T-helper 1 cell (primary cell): ENCODE results near the gene HCST.
"Not testable (repeated sequence)": the region's sequence is repeated elsewhere in the genome, so short reads cannot be mapped to it uniquely, and the experiment has no call there.

ENCODE experiments used
- DNase-seq, 5 donors: peaks; one replicate each; pipeline ENCODE4 v3.0.0-alpha.2; 2012 to 2020

The HCST gene

DNA sequence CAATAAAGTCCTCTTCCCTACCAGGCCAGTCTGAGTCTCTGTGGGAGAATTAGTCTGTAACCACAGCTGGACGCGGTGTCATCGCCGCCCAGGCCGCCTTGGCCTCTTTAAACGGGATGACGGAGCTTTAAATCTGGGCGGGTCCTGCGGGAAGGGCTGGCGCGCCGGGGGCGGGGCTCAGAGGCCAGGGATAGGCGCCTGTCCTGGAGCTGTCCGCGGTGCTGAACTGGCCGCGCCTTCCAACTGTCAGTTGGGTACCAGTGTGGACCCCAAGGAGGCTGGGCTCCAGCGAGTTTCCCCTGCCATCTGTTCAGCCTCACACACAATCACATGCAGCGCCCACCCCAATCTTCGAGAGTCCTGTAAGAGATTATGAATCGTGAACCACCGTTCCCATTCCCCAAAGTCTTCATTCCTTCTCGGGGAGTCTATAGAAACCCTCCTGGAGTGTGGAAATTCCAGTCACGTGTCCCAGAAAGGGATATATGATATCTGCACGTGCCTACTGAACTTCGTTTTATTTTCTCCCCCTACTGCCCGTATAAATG lies 22.5 kb upstream of the HCST start:
- DNase-seq, result peak; percentile 50 to 75 (median 68)

DNA sequence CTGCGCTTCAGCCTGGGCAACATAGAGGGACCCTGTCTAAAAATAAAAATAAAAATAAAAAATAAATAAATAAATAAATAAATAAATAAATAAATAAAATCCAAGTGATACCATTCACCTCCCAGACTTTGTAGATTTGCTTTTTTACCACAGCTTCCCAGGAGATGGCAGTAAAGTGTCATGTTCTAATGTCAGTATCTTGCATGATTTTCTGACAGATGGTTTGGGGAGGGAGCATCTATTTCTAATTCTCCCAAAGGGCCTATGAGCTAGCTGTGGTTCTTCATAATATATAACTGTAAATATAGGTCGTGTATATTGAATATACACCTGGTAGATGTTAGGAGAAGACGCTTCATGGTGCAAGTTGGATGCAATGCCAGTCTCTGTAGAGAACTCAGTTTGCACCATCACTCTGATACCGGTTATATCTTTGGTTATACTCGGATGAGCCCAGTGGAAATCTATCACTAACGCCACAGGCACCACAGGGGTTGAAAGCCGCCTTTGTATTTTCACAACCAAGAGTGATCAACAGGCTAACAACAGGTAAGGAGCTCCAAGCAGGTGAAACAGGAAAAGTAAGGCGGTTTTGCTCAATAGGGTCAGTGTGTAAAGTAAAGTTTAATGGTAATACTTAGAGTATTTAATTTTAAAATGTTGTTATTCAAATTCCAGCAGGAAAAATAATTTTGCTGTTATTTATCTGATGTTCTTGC lies 20.1 kb upstream of the HCST start:
- peak in 3 of 5 donors; percentile 37 to 65 (median 52) for DNase-seq

- no peak for DNase-seq
These were observed 18.4 kb upstream of the HCST start for GRCh38 chr19:35883882-35884281.

- no peak for DNase-seq
These were observed 17.0 kb upstream of the HCST start for GRCh38 chr19:35885225-35885738.

DNA sequence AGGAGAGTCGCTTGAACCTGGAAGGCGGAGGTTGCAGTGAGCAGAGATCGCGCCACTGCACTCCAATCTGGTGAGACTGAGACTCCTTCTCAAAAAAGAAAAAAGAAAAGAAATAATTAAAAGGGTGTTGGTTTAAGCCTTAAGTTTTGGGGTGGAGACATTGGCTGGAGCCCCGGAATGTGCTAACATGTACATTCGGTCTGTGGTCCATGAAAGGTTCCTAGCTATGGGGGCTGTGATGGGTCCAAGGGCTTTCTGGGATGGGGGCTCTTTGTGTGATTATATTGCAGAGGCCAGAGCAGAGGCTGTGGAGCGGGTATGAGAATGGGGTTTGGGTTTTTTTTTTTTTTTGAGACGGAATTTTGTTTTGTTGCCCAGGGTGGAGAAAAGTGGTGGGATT lies 16.4 kb upstream of the HCST start:
- no peak for DNase-seq

GRCh38 chr19:35887197-35887596 lies 15.1 kb upstream of the HCST start:
- DNase-seq, result no peak

DNA sequence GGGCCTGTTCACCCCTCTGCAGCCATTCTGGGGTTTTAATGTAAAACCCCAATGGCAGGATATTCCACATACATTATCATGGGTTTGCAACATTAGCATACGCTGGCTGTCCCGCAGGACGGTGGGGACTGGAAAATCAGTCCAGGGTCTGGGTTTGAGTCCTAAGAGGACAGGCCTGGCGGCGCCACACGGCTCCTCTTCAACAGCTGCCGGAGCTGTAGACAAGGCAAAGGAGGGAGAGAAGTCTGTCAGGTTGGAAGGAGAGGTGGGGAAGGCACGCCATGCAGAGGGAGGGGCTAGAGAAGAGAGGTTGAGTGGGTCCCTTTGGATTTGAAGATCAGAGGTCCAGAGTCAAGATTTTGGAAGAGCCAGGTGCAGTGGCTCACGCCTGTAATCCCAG lies 13.9 kb upstream of the HCST start:
- DNase-seq, result no peak

GRCh38 chr19:35889370-35890112 lies 12.8 kb upstream of the HCST start:
- no peak for DNase-seq

- no peak for DNase-seq
These were observed 12.1 kb upstream of the HCST start for GRCh38 chr19:35890113-35890650.

GRCh38 chr19:35891819-35892218 lies 10.5 kb upstream of the HCST start:
- not testable (repeated sequence) for DNase-seq

GRCh38 chr19:35894342-35894741 lies 8.0 kb upstream of the HCST start:
- no peak for DNase-seq

GRCh38 chr19:35895911-35896642 lies 6.3 kb upstream of the HCST start:
- DNase-seq, result no peak

- DNase-seq, result no peak
These were observed 5.7 kb upstream of the HCST start for GRCh38 chr19:35896643-35897040.

DNA sequence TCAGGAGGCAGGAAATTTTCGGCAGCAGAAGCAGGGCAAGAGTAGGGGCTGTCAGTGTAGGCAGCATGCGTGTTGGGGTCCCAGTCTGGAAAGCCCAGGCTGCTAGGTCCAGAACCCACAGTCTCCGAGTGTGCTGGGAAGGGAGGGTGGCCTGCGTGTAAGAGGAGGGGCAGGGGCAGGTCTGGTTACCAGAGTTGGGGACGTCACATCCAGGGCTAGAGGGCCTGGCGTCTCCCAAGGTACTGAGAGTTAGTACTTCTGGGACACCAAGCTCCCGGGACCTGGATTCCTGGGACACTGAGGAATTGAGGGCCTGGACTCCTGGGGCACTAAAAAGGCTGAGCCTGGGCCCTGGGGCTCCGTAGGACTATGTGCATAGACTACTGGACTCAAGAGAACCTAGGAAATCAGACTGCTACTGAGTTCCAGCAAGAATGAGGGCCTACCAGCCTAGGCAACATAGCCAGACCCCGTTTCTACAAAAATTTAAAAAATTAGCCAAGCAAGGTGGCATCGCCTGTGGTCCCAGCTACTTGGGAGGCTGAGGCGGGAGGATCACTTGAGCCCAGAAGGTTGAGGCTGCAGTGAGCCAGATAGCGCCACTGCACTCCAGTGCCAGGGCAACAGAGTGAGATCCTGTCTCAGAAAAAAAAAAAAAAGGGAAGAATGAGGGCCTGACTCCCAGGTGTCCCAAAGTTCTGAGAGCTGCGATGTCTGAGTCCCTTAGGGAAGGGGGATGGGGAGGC lies 4.5 kb upstream of the HCST start:
- DNase-seq, result no peak

GRCh38 chr19:35898499-35898809 lies 3.9 kb upstream of the HCST start:
- no peak for DNase-seq

DNA sequence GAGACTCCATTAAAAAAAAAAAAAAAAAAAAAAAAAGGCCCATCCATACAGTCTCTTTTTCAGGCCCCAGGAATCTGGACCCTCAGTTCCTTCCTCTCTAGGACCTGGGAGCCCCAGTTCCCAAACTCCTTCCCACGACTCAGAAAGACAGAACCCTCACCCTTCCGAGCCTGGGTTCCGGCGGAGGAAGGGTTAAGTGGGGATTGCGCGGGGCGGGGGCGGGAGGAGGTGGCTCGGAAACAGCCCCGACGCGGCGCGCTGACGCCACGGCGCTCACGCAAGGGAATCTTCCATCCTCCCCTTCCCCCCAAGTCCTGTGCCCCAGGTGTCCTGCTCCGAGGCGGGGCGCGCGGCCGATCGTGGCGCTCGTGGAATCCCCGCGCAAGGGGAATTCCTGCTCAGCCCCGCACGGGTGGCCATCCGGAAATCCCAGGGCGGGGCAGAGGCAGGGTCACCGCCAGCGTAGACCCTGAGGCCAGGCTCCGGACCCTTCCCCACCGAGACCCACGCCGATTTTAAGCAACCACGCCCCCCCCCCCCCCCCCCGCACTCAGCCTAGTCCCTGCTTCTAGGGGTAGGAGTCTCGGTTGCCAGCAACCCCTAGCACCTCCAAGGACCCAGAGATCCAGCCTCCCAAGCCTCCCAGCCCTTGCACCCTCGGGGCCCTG lies 2.6 kb upstream of the HCST start:
- DNase-seq, result peak; percentile 79 to 92 (median 85)

GRCh38 chr19:35901055-35901644 lies 1.2 kb upstream of the HCST start:
- DNase-seq, result no peak

DNA sequence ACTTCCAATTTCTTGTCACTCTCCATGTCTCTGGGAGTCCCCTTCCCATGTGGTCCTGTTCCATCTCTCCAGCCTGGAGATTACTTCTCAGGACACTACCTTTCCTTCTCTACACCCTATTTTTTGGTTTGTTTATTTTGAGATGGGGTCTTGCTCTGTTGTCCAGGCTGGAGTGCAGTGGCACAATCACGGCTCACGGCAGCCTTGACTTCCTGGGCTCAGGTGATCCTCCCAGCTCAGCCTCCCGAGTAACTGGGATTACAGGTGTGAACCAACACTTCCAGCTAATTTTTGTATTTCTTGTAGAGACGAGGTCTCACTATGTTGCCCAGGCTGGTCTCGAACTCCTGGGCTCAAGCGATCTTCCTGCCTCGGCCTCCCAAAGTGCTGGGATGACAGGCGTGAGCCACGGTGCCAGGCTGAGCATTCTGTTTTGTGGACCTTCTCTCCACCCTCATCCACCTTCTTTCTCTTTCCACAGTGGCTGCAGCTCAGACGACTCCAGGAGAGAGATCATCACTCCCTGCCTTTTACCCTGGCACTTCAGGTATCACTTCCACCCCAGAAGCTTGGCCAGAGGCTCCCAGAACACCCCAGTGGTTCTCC lies 644 bp downstream of the HCST start:
- no peak for DNase-seq

- peak; percentile 78 to 97 (median 83) for DNase-seq
These were observed 1.3 kb downstream of the HCST start for GRCh38 chr19:35903550-35904179.
